IMR-90 (cell line): ENCODE results near the gene MRPL23. TPM values are rescaled to one million over a fixed set of nuclear protein-coding genes. Genes with fewer than 3 reads are reported as not detected.

Experiments used
- ATAC-seq: fragments of 200-7000 bp; cut with Tn5 transposase; 2 replicates; pipeline ENCODE4 v1.9.1; 2020; ENCODE audit warnings: low read depth, mild to moderate bottlenecking, moderate library complexity
- BruUV-seq: library from RNA; stranded (reverse); fragments of 400-500 nt; replicated peaks from 2 replicates; lab custom pipeline; 2021; lab: Mats Ljungman, UMichigan
- CTCF ChIA-PET: fragments of 300-600 bp; formaldehyde crosslinking; extraction: SDS; loops from one replicate; lab custom pipeline; 2021; ENCODE audit warnings: antibody characterized with exemption; lab: Yijun Ruan, JAX
- POLR2A ChIA-PET: fragments of 300-600 bp; sonication (Branson Sonifier 250); formaldehyde crosslinking; loops from one replicate; lab custom pipeline; 2022; ENCODE audit warnings: antibody characterized with exemption; ENCODE audit not compliant: unreplicated experiment; lab: Charles Lee
- DNase-seq: peaks from one replicate; pipeline ENCODE4 v3.0.0; 2013
- H2AFZ ChIP-seq: replicated peaks from 2 replicates; pipeline ENCODE3; 2013; ENCODE audit warnings: low read length, mild to moderate bottlenecking; ENCODE audit not compliant: poor library complexity
- H2AK5ac ChIP-seq: 2 replicates; pipeline ENCODE4 v1.6.1; 2013; ENCODE audit warnings: low read depth, low read length, inconsistent platforms
- H2AK9ac ChIP-seq: replicated peaks from 2 replicates; pipeline ENCODE3; 2013; ENCODE audit warnings: mild to moderate bottlenecking, low read depth, low read length, moderate library complexity; ENCODE audit not compliant: poor library complexity
- H2BK120ac ChIP-seq: 2 replicates; pipeline ENCODE4 v1.6.1; 2013; ENCODE audit warnings: low read depth, low read length, inconsistent platforms
- H2BK15ac ChIP-seq: 3 replicates; pipeline ENCODE4 v1.6.1; 2013; ENCODE audit warnings: low read depth, low read length, inconsistent platforms
- H2BK20ac ChIP-seq: 2 replicates; pipeline ENCODE4 v1.6.1; 2013; ENCODE audit warnings: low read depth, mild to moderate bottlenecking, inconsistent platforms, low read length, moderate library complexity
- H2BK5ac ChIP-seq: 2 replicates; pipeline ENCODE4 v1.6.1; 2013; ENCODE audit warnings: mild to moderate bottlenecking, low read depth, low read length, inconsistent platforms; ENCODE audit not compliant: poor library complexity, severe bottlenecking
- H3K14ac ChIP-seq: replicated peaks from 2 replicates; pipeline ENCODE4 v1.6.1; 2013; ENCODE audit warnings: low read depth, low read length, inconsistent platforms
- H3K18ac ChIP-seq: 2 replicates; pipeline ENCODE4 v1.6.1; 2013; ENCODE audit warnings: low read depth, low read length, control low read depth
- H3K23ac ChIP-seq: 2 replicates; pipeline ENCODE4 v1.6.1; 2013; ENCODE audit warnings: low read depth, low read length, inconsistent platforms
- H3K27ac ChIP-seq: 2 replicates; pipeline ENCODE4 v1.5.1; 2013; ENCODE audit warnings: mild to moderate bottlenecking, control low read depth, low read length; ENCODE audit not compliant: insufficient read depth
- H3K27me3 ChIP-seq: 2 replicates; pipeline ENCODE4 v1.6.1; 2013; ENCODE audit warnings: low read length; ENCODE audit not compliant: control insufficient read depth, insufficient read depth
- H3K36me3 ChIP-seq: 2 replicates; pipeline ENCODE4 v1.6.1; 2013; ENCODE audit warnings: low read length, mixed read lengths; ENCODE audit not compliant: control insufficient read depth, insufficient read depth
- H3K4ac ChIP-seq: 2 replicates; pipeline ENCODE4 v1.6.1; 2013; ENCODE audit warnings: low read depth, low read length, inconsistent platforms
- H3K4me1 ChIP-seq: 2 replicates; pipeline ENCODE4 v1.6.1; 2013; ENCODE audit warnings: low read length, mixed read lengths; ENCODE audit not compliant: control insufficient read depth, insufficient read depth
- H3K4me2 ChIP-seq: 2 replicates; pipeline ENCODE4 v1.6.1; 2013; ENCODE audit warnings: low read depth, mild to moderate bottlenecking, control low read depth, low read length, moderate library complexity
- H3K4me3 ChIP-seq: 2 replicates; pipeline ENCODE4 v1.5.1; 2013; ENCODE audit warnings: low read depth, mild to moderate bottlenecking, control low read depth, low read length, moderate library complexity; ENCODE audit not compliant: insufficient read depth
- H3K56ac ChIP-seq: 2 replicates; pipeline ENCODE4 v1.6.1; 2013; ENCODE audit warnings: low read length, inconsistent platforms; ENCODE audit not compliant: insufficient read depth; ENCODE audit errors: extremely low read depth
- H3K79me1 ChIP-seq, 2 experiments: 2 replicates each; pipeline ENCODE4 v1.6.1; 2013; ENCODE audit warnings: low read length in 2 of 2, inconsistent platforms in 1 of 2, low read depth in 1 of 2
- H3K9ac ChIP-seq: 2 replicates; pipeline ENCODE4 v1.6.1; 2013; ENCODE audit warnings: low read depth, low read length, control low read depth
- H3K9me1 ChIP-seq: 2 replicates; pipeline ENCODE4 v1.6.1; 2013; ENCODE audit warnings: low read length, inconsistent platforms; ENCODE audit not compliant: insufficient read depth
- H3K9me3 ChIP-seq: 2 replicates; pipeline ENCODE4 v1.6.1; 2013; ENCODE audit warnings: low read length; ENCODE audit not compliant: control insufficient read depth, insufficient read depth
- H4K20me1 ChIP-seq: 2 replicates; pipeline ENCODE4 v1.6.1; 2013; ENCODE audit warnings: low read length, inconsistent platforms; ENCODE audit not compliant: insufficient read depth
- H4K5ac ChIP-seq: 2 replicates; pipeline ENCODE4 v1.6.1; 2013; ENCODE audit warnings: mild to moderate bottlenecking, low read depth, low read length, control low read depth
- H4K8ac ChIP-seq, 2 experiments: 2 replicates each; pipeline ENCODE4 v1.6.1; 2013; ENCODE audit warnings: low read depth in 2 of 2, low read length in 2 of 2, control low read depth in 1 of 2, inconsistent platforms in 1 of 2
- H4K91ac ChIP-seq: 2 replicates; pipeline ENCODE4 v1.6.1; 2013; ENCODE audit warnings: low read depth, low read length, inconsistent platforms; ENCODE audit not compliant: insufficient read depth
- BHLHE40 ChIP-seq: fragments of 150-350 bp; IDR thresholded peaks from 2 replicates; pipeline ENCODE4 v1.6.1; 2016; ENCODE audit warnings: mild to moderate bottlenecking, low read depth, low read length
- FOS ChIP-seq: fragments of 150-350 bp; IDR thresholded peaks from 2 replicates; pipeline ENCODE4 v1.6.1; 2016; ENCODE audit warnings: low read depth, low read length
- MAFK ChIP-seq: IDR thresholded peaks from 2 replicates; pipeline ENCODE4 v1.6.1; 2012; ENCODE audit warnings: low read depth, low read length, improper control_type of control experiment
- MAZ ChIP-seq: IDR thresholded peaks from 2 replicates; pipeline ENCODE4 v1.6.1; 2012; ENCODE audit warnings: low read depth, mild to moderate bottlenecking, low read length, improper control_type of control experiment, moderate library complexity, borderline replicate concordance
- MXI1 ChIP-seq: IDR thresholded peaks from 2 replicates; pipeline ENCODE4 v1.6.1; 2012; ENCODE audit warnings: low read depth, mild to moderate bottlenecking, low read length, moderate library complexity, borderline replicate concordance
- RAD21 ChIP-seq: IDR thresholded peaks from 2 replicates; pipeline ENCODE4 v1.6.1; 2012; ENCODE audit warnings: low read length, improper control_type of control experiment
- RCOR1 ChIP-seq: IDR thresholded peaks from 2 replicates; pipeline ENCODE4 v1.6.1; 2012; ENCODE audit warnings: mild to moderate bottlenecking, low read length, improper control_type of control experiment; ENCODE audit not compliant: insufficient replicate concordance
- RFX5 ChIP-seq: IDR thresholded peaks from 2 replicates; pipeline ENCODE4 v1.8.0; 2012; ENCODE audit warnings: low read depth, mild to moderate bottlenecking, low read length, moderate library complexity
- SMC3 ChIP-seq: fragments of 150-350 bp; IDR thresholded peaks from 2 replicates; pipeline ENCODE4 v1.6.1; 2016; ENCODE audit warnings: low read depth, mild to moderate bottlenecking, antibody characterized with exemption, low read length, moderate library complexity
- WGBS, 2 experiments: methylation state at CpG; one replicate each; pipeline versions ENCODE4 v1.1.5 to v1.1.7; 2013; ENCODE audit warnings: missing lambda C conversion rate in 2 of 2; ENCODE audit not compliant: insufficient read length in 1 of 2; ENCODE audit errors: extremely low coverage in 2 of 2; 5-methylcytosine and 5-hydroxymethylcytosine counted together
- dilution Hi-C: fragments of 300-500 bp; cut with HindIII; formaldehyde crosslinking; loops from one replicate; pipeline ENCODE4 v1.14.3; 2018; ENCODE audit warnings: low sequenced_read_pairs; ENCODE audit not compliant: unreplicated experiment
- in situ Hi-C: fragments of 300-500 bp; cut with MboI; formaldehyde crosslinking; loops from 3 replicates; pipeline ENCODE4 v1.14.3; 2019; ENCODE audit warnings: low sequenced_read_pairs, inconsistent platforms, mixed read lengths
- intact Hi-C: fragments of 100-400 bp; cut with micrococcal nuclease; formaldehyde crosslinking; loops from 2 replicates; pipeline ENCODE4 v1.10.0; 2022
- polyA plus RNA-seq, 3 experiments: library from polyadenylated mRNA; depleted of rRNA; stranded (reverse); fragments of >200 nt; gene quantifications; 2 replicates each; pipeline ENCODE4 v1.2.3, GENCODE V29; 2012; ENCODE audit warnings: low replicate concordance in 1 of 3
- total RNA-seq: library from RNA; depleted of rRNA; stranded (reverse); fragments of >200 nt; gene quantifications from 2 replicates; pipeline ENCODE4 v1.2.3, GENCODE V29; 2012
- TF ChIP-seq, protein P1 (sequence below): fragments of 150-350 bp; IDR thresholded peaks from 2 replicates; pipeline ENCODE4 v1.6.1; 2017; ENCODE audit warnings: mild to moderate bottlenecking, antibody characterized with exemption, low read length, low read depth
- TF ChIP-seq, protein P2 (sequence below): fragments of 150-350 bp; IDR thresholded peaks from 2 replicates; pipeline ENCODE4 v1.6.1; 2016; ENCODE audit warnings: low read depth, mild to moderate bottlenecking, low read length, moderate library complexity, borderline replicate concordance

The MRPL23 gene
- total and polyA plus RNA-seq, 2 of the 4 experiments (the other 2 are of a cell fraction) = 68.4 to 114 TPM

- CTCF ChIA-PET = interaction anchor here (0.9 to 2.1 kb wide), 7 partner anchors 48 to 349 kb away, joined by 3 to 16 read pairs (median 4); no protein-coding TSS in a partner anchor
- no peak overlapping the region for H2BK5ac ChIP-seq
- no peaks in the 10 kb centered on the region for H3K27me3 ChIP-seq
- H4K5ac ChIP-seq = no peak overlapping the region
- no peak overlapping the region for H4K91ac ChIP-seq
- no peak overlapping the region for H2AK9ac ChIP-seq
- no peaks in the 10 kb centered on the region for H3K9me3 ChIP-seq
- H3K9ac ChIP-seq = no peak overlapping the region
- no peak for DNase-seq
- H2BK20ac ChIP-seq = no peak overlapping the region
- peak; percentile 72 for ATAC-seq
- H2AK5ac ChIP-seq = no peak overlapping the region
- no peak overlapping the region for H3K27ac ChIP-seq
- dilution Hi-C loops = no loop called here
- H2AFZ ChIP-seq = no peak overlapping the region
- POLR2A ChIA-PET = no interaction called here
- WGBS, 2 experiments = no CpG with 5 or more reads among the region's 19 CpGs
- H3K36me3 ChIP-seq = no peaks in the 10 kb centered on the region
- no peaks in the 10 kb centered on the region for H3K79me1 ChIP-seq
- H4K20me1 ChIP-seq = no peaks in the 10 kb centered on the region
- H3K4ac ChIP-seq = no peak overlapping the region
- no peak overlapping the region for H3K14ac ChIP-seq
- H2BK120ac ChIP-seq = no peak overlapping the region
- H4K8ac ChIP-seq = no peak overlapping the region
- TF ChIP-seq RFX5 (no peak), MAFK (no peak), RCOR1 (no peak), FOS (no peak), BHLHE40 (no peak), MXI1 (no peak), SMC3 (no peak), MAZ (no peak), RAD21 (no peak)
- TF ChIP-seq, protein P1, sequence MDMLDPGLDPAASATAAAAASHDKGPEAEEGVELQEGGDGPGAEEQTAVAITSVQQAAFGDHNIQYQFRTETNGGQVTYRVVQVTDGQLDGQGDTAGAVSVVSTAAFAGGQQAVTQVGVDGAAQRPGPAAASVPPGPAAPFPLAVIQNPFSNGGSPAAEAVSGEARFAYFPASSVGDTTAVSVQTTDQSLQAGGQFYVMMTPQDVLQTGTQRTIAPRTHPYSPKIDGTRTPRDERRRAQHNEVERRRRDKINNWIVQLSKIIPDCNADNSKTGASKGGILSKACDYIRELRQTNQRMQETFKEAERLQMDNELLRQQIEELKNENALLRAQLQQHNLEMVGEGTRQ = no peak
- TF ChIP-seq, protein P2, sequence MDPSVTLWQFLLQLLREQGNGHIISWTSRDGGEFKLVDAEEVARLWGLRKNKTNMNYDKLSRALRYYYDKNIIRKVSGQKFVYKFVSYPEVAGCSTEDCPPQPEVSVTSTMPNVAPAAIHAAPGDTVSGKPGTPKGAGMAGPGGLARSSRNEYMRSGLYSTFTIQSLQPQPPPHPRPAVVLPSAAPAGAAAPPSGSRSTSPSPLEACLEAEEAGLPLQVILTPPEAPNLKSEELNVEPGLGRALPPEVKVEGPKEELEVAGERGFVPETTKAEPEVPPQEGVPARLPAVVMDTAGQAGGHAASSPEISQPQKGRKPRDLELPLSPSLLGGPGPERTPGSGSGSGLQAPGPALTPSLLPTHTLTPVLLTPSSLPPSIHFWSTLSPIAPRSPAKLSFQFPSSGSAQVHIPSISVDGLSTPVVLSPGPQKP = no peak
- H3K4me2 ChIP-seq = no peak overlapping the region
- no peak overlapping the region for H3K23ac ChIP-seq
- H3K18ac ChIP-seq = no peak overlapping the region
- H2BK15ac ChIP-seq = no peak overlapping the region
- H3K4me1 ChIP-seq = no peaks in the 10 kb centered on the region
- BruUV-seq = no TSS peak
- no peaks in the 10 kb centered on the region for H3K9me1 ChIP-seq
- no peak overlapping the region for H3K56ac ChIP-seq
- H3K4me3 ChIP-seq = no peak overlapping the region
- intact Hi-C loops = no loop called here
- in situ Hi-C loops = no loop called here
These were observed 55.7 kb downstream of the MRPL23 start for GRCh38 chr11:2002807-2003206.
